ENCODE results near the gene CTAG1B.

Gene CTAG1B

DNA sequence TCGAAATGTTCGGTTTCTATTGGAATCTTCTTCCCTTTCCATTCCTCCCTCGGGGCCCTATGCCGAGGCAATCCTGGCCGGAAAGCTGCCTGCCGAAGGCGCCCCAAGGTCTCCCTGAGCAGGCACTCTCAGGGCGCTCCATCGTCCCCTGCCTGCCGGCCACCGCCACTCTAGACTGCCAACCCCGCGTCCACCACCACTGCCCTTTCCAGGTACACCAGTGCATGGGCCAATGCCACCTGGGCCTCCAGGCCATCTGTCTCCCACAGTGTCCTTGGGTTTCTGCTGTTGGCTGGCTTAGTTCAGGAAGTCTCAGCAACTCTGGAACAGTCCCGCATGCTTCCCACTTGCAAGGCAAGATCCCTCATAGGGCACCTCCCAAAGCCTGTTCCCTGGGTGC, 19.6 kb downstream of the CTAG1B start:
- TF ChIP-seq, protein P1, sequence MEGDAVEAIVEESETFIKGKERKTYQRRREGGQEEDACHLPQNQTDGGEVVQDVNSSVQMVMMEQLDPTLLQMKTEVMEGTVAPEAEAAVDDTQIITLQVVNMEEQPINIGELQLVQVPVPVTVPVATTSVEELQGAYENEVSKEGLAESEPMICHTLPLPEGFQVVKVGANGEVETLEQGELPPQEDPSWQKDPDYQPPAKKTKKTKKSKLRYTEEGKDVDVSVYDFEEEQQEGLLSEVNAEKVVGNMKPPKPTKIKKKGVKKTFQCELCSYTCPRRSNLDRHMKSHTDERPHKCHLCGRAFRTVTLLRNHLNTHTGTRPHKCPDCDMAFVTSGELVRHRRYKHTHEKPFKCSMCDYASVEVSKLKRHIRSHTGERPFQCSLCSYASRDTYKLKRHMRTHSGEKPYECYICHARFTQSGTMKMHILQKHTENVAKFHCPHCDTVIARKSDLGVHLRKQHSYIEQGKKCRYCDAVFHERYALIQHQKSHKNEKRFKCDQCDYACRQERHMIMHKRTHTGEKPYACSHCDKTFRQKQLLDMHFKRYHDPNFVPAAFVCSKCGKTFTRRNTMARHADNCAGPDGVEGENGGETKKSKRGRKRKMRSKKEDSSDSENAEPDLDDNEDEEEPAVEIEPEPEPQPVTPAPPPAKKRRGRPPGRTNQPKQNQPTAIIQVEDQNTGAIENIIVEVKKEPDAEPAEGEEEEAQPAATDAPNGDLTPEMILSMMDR (IDR thresholded peaks at IDR 0.05; ENCODE audit: low read depth, low read length, missing control alignments) = no peak
- H3K4me3 ChIP-seq (replicated peaks; ENCODE audit: low read depth, low read length) = no peak overlapping the region
- no peak for DNase-seq (ENCODE audit: extremely low read depth, low read depth)

DNA sequence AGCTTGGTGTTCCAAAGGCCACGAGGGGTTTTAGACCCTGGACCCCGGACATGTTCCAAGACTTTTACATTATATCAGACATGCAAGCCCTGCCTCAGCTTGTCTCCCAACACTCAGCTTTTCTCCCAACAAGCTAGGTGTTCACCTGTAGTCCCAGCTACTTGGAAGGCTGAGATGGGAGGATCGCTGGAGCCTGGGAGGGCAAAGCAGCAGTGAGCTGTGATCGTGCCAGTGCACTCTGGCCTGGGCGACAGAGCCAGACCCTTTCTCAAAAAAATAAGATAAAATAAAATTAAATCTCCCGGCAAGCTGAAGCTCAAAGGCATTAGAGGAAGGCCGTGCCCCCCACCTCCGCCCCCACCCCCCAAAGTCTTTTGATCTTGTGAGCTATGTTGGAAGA, 20.4 kb downstream of the CTAG1B start:
- DNase-seq (ENCODE audit: extremely low read depth, low read depth) = no peak
- no peak overlapping the region for H3K4me3 ChIP-seq (replicated peaks; ENCODE audit: low read depth, low read length)
- TF ChIP-seq, protein P1 (IDR thresholded peaks at IDR 0.05; ENCODE audit: low read depth, low read length, missing control alignments) = no peak

DNA sequence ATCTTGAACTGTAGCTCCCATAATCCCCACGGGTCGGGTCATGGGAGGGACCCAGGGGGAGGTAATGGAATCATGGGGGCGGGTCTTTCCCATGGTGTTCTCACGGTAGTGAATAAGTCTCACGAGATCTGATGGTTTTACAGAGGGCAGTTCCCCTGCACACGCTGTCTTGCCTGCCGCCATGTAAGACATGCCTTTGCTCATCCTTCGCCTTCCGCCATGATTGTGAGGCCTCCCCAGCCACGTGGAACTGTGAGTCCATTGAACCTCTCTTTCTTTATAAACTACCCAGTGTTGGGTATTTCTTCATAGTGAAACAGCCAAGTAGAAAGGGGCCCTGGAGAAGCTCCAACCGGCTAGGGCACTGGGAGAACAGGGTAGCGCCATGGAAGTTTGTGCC, 21.9 kb downstream of the CTAG1B start:
- TF ChIP-seq, protein P1 (IDR thresholded peaks at IDR 0.05; ENCODE audit: low read depth, low read length, missing control alignments) = no peak
- H3K4me3 ChIP-seq (replicated peaks; ENCODE audit: low read depth, low read length) = no peak overlapping the region

DNA sequence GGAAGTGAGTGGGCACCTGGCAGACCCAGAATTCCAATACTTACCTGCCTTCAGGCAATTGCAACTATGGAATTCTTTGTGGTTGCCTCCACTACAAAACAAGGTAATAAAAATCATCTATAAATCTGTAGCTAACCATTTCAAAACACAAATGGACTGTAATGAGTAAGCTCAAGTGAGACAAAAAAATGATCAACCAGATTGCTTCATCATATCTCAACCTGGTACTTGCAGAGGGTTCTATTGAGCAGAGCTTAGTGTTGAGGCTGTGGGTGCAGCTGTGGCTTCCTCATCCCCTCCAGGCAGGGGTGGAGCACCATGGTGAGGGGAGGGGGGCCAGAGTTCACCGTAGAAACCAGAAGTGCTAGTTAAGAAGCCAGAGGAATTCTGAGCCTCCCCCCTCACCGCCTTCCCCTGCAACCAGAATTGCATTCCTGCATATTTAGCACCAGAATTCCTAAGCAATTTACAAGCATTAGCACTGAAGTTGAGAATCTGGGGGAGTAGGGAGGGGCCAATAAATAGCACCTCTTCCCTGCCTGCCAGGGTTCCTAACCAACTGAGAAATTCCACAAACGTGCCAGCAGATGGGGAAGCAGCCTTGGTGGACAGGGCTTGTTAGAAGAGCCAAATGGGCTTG, 22.7 kb downstream of the CTAG1B start:
- TF ChIP-seq, protein P1 (IDR thresholded peaks at IDR 0.05; ENCODE audit: low read depth, low read length, missing control alignments) = no peak
- DNase-seq (ENCODE audit: extremely low read depth, low read depth) = no peak
- H3K4me3 ChIP-seq (replicated peaks; ENCODE audit: low read depth, low read length) = no peak overlapping the region

More for the DNA sequence above, 21.9 kb downstream of the CTAG1B start:
- no peak for DNase-seq (ENCODE audit: extremely low read depth, low read depth)

DNA sequence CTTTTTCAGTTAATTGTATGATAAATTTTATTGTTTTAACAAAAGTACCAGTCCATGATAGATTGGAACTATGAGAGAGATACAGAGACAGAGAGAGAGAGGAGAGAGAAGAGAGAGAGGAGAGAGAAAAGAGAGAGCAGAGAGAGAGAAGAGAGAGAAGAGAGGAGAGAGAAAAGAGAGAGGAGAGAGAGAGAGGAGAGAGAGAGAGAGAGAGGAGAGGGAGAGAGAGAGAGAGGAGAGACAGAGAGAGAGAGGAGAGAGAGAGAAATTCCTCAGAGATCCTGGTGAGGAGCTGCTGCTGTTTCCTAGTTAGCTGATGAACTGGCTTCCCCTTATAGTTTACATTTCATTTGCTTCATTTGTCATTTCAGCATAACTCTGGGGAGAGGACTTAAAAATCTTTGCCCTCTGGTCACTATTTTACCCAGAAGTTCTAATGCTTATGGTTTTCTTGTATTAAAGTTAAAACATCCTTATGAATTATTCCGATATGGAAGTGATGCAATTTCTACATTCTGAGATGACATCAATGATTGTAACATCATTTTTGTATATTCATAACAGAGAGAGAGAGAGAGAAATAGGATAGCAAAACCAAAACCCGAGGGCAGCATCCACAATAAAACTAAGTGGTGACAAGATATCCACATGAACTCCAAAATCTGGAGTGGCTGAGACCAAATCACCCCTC, 23.4 kb downstream of the CTAG1B start:
- DNase-seq (ENCODE audit: extremely low read depth, low read depth) = no peak

DNA sequence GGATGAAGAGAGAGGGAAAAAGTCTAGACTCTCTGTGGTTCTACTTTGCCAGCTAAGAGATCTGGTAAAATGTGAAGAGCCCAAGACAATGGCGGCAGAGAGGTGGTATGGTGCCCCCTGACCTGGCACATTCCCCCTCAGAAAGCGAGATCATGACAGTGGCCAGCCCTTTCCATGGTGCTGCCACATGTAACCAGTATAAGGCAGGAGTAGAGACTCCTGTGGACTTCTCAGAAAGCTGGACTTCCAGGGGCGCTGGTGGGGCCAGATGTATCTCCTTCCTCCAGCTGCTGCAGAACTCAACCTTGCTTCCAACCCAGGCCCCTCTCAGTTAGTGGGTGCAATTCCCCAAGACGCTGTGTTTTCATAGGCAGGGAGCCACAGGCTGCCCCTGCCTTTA, 24.6 kb downstream of the CTAG1B start:
- TF ChIP-seq, protein P1 (IDR thresholded peaks at IDR 0.05; ENCODE audit: low read depth, low read length, missing control alignments) = no peak
- no peak for DNase-seq (ENCODE audit: extremely low read depth, low read depth)
- H3K4me3 ChIP-seq (replicated peaks; ENCODE audit: low read depth, low read length) = no peak overlapping the region

More for the DNA sequence above, 23.4 kb downstream of the CTAG1B start:
- H3K4me3 ChIP-seq (replicated peaks; ENCODE audit: low read depth, low read length) = no peak overlapping the region
- TF ChIP-seq, protein P1 (IDR thresholded peaks at IDR 0.05; ENCODE audit: low read depth, low read length, missing control alignments) = no peak

Data from HFF-Myc (cell line).